Liver (tissue), 9 donors: ENCODE data around the gene SERINC1. TPM values are rescaled to one million over a fixed set of nuclear protein-coding genes. Genes with fewer than 3 reads are reported as not detected.
A peak's percentile ranks its signal among the peaks of the same experiment; 100 is the strongest.

Experiments used
- DNase-seq: peaks from one replicate; pipeline ENCODE4 v3.0.0-alpha.2; 2017; ENCODE audit warnings: low spot score
- H3K27ac ChIP-seq, 2 donors: one replicate each; pipeline ENCODE4 v1.7.0; 2013; ENCODE audit warnings: inconsistent platforms in 2 of 2, low read length in 2 of 2, control low read depth in 1 of 2, low read depth in 1 of 2, mild to moderate bottlenecking in 1 of 2
- H3K27me3 ChIP-seq, 4 donors: one replicate each; pipeline versions ENCODE4 v1.6.1 to v1.7.0; 2013; ENCODE audit warnings: low read length in 3 of 4, inconsistent platforms in 1 of 4, mild to moderate bottlenecking in 1 of 4, moderate library complexity in 1 of 4; ENCODE audit not compliant: control insufficient read depth in 4 of 4, insufficient read depth in 4 of 4
- H3K36me3 ChIP-seq, 4 donors: one replicate each; pipeline versions ENCODE4 v1.6.1 to v1.7.0; 2013; ENCODE audit warnings: low read length in 3 of 4, mild to moderate bottlenecking in 3 of 4, low read depth in 1 of 4, moderate library complexity in 1 of 4; ENCODE audit not compliant: control insufficient read depth in 4 of 4, insufficient read depth in 3 of 4
- H3K4me1 ChIP-seq, 4 donors: one replicate each; pipeline versions ENCODE4 v1.6.1 to v1.7.0; 2013; ENCODE audit warnings: low read length in 3 of 4, mild to moderate bottlenecking in 3 of 4, moderate library complexity in 1 of 4; ENCODE audit not compliant: control insufficient read depth in 4 of 4, insufficient read depth in 4 of 4
- H3K4me3 ChIP-seq, 3 donors: one replicate each; pipeline versions ENCODE4 v1.6.1 to v1.7.0; 2013; ENCODE audit warnings: low read length in 3 of 3, control low read depth in 1 of 3, low read depth in 1 of 3, mild to moderate bottlenecking in 1 of 3
- H3K9ac ChIP-seq, 2 donors: one replicate each; pipeline ENCODE4 v1.7.0; 2013; ENCODE audit warnings: low read length in 2 of 2, mild to moderate bottlenecking in 2 of 2, moderate library complexity in 2 of 2, control low read depth in 1 of 2, low read depth in 1 of 2
- H3K9me3 ChIP-seq, 4 donors: one replicate each; pipeline versions ENCODE4 v1.6.1 to v1.7.0; 2013; ENCODE audit warnings: low read length in 3 of 4; ENCODE audit not compliant: control insufficient read depth in 4 of 4
- CTCF ChIP-seq: fragments of 150-350 bp; IDR thresholded peaks from 2 replicates; pipeline ENCODE4 v1.5.1; 2017; ENCODE audit warnings: improper control_type of control experiment, low read depth, low read length; ENCODE audit not compliant: missing input control
- EGR1 ChIP-seq, 2 donors: IDR thresholded peaks; 2 replicates each; pipeline ENCODE4 v1.6.1; 2016 to 2018; ENCODE audit warnings: antibody characterized with exemption in 2 of 2, low read depth in 2 of 2
- FOXA1 ChIP-seq: IDR thresholded peaks from 2 replicates; pipeline ENCODE4 v1.6.1; 2016; ENCODE audit warnings: antibody characterized with exemption
- FOXA2 ChIP-seq: IDR thresholded peaks from 2 replicates; pipeline ENCODE4 v1.6.1; 2016; ENCODE audit warnings: antibody characterized with exemption
- GABPA ChIP-seq, 2 donors: IDR thresholded peaks in 1 of 2; conservative IDR thresholded peaks in 1 of 2; 2 replicates each; pipeline ENCODE4 v1.6.1; 2016; ENCODE audit warnings: antibody characterized with exemption in 2 of 2, mild to moderate bottlenecking in 1 of 2, moderate library complexity in 1 of 2
- HNF4A ChIP-seq, 2 donors: conservative IDR thresholded peaks; 2 replicates each; pipeline ENCODE4 v1.6.1; 2016; ENCODE audit warnings: antibody characterized with exemption in 2 of 2, mild to moderate bottlenecking in 2 of 2
- HNF4G ChIP-seq: IDR thresholded peaks from 2 replicates; pipeline ENCODE4 v1.6.1; 2016; ENCODE audit warnings: antibody characterized with exemption
- JUND ChIP-seq, 2 donors: IDR thresholded peaks; 2 replicates each; pipeline ENCODE4 v1.6.1; 2016; ENCODE audit warnings: antibody characterized with exemption in 2 of 2
- MAX ChIP-seq: IDR thresholded peaks from 2 replicates; pipeline ENCODE4 v1.6.1; 2016; ENCODE audit warnings: antibody characterized with exemption
- NR2F2 ChIP-seq: IDR thresholded peaks from 2 replicates; pipeline ENCODE4 v1.6.1; 2016; ENCODE audit warnings: antibody characterized with exemption
- RAD21 ChIP-seq, 2 donors: IDR thresholded peaks; 2 replicates each; pipeline ENCODE4 v1.6.1; 2016; ENCODE audit warnings: antibody characterized with exemption in 2 of 2, mild to moderate bottlenecking in 2 of 2
- REST ChIP-seq: IDR thresholded peaks from 2 replicates; pipeline ENCODE4 v1.6.1; 2016; ENCODE audit warnings: antibody characterized with exemption, mild to moderate bottlenecking
- RXRA ChIP-seq, 2 donors: IDR thresholded peaks; 2 replicates each; pipeline ENCODE4 v1.6.1; 2017 to 2018; ENCODE audit warnings: antibody characterized with exemption in 2 of 2, mild to moderate bottlenecking in 1 of 2
- SP1 ChIP-seq: IDR thresholded peaks from 2 replicates; pipeline ENCODE4 v1.6.1; 2018; ENCODE audit warnings: antibody characterized with exemption, mild to moderate bottlenecking
- TAF1 ChIP-seq: conservative IDR thresholded peaks from 2 replicates; pipeline ENCODE4 v1.6.1; 2016; ENCODE audit warnings: antibody characterized with exemption, mild to moderate bottlenecking
- YY1 ChIP-seq: IDR thresholded peaks from 2 replicates; pipeline ENCODE4 v1.6.1; 2016; ENCODE audit warnings: antibody characterized with exemption, mild to moderate bottlenecking
- WGBS: extraction: QIAGEN DNeasy Blood & Tissue Kit; methylation state at CpG from one replicate; pipeline ENCODE4 v1.1.7; 2013; 5-methylcytosine and 5-hydroxymethylcytosine counted together
- polyA plus RNA-seq, 2 donors: library from polyadenylated mRNA; stranded (reverse) in 1 of 2; unstranded in 1 of 2; fragments of 200-250 nt in 1 of 2; fragments of >200 nt in 1 of 2; fragmentation: Nextera tagmentation in 1 of 2; extraction: Ambion mirVana in 1 of 2; gene quantifications; one replicate each; pipeline versions ENCODE4 v1.2.1 to v1.2.3, GENCODE V29; 2013 to 2015
- total RNA-seq, 2 donors: library from RNA; depleted of rRNA; stranded (reverse); fragments of >200 nt; gene quantifications; one replicate each; pipeline ENCODE4 v1.2.3, GENCODE V29; 2014
- TF ChIP-seq, protein P1 (sequence below): IDR thresholded peaks from 2 replicates; pipeline ENCODE4 v1.6.1; 2016; ENCODE audit warnings: antibody characterized with exemption
- TF ChIP-seq, protein P2 (sequence below): IDR thresholded peaks from 2 replicates; pipeline ENCODE4 v1.6.1; 2016; ENCODE audit warnings: antibody characterized with exemption
- donor health status: healthy.
- donor health status: healthy.
- donor health status: healthy.
- donor health status: healthy.
- donor health status: healthy.

The SERINC1 gene
- total RNA-seq (100 to 1,000 TPM; 131 to 139 TPM), polyA plus RNA-seq (10 to 100 TPM; 79.8 to 95.5 TPM)

- WGBS, result under 1% methylated on average over 49 of the region's 49 CpGs
Observed at GRCh38 chr6:122471107-122472021, at the start of gene SERINC1. SERINC1 (minus strand) TSS chr6:122471807; CDS start chr6:122471737, 70 bp downstream.

More at GRCh38 chr6:122471107-122472021, at the start of gene SERINC1:
- Histone ChIP-seq H3K9me3 (no peaks in the 10 kb centered on the region), H3K36me3 (peaks cover 0 to 3% (median 0%) of the 10 kb centered on the region in 4 donors), H3K9ac (peak within 1 kb of the TSS; percentile 85 to 98), H3K27ac (peak within 1 kb of the TSS; percentile 96), H3K4me1 (peaks cover 4 to 28% (median 9%) of the 10 kb centered on the region in 4 donors), H3K4me3 (peak within 1 kb of the TSS; percentile 79 to 97 (median 97)), H3K27me3 (no peaks in the 10 kb centered on the region)
- DNase-seq, result peak; percentile 90
- TF ChIP-seq, protein P1, sequence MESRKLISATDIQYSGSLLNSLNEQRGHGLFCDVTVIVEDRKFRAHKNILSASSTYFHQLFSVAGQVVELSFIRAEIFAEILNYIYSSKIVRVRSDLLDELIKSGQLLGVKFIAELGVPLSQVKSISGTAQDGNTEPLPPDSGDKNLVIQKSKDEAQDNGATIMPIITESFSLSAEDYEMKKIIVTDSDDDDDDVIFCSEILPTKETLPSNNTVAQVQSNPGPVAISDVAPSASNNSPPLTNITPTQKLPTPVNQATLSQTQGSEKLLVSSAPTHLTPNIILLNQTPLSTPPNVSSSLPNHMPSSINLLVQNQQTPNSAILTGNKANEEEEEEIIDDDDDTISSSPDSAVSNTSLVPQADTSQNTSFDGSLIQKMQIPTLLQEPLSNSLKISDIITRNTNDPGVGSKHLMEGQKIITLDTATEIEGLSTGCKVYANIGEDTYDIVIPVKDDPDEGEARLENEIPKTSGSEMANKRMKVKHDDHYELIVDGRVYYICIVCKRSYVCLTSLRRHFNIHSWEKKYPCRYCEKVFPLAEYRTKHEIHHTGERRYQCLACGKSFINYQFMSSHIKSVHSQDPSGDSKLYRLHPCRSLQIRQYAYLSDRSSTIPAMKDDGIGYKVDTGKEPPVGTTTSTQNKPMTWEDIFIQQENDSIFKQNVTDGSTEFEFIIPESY, result peak; percentile 34
- TF ChIP-seq RAD21 (IDR thresholded peaks at IDR 0.05) (peak in 1 of 2 donors; percentile 4), TAF1 (peak; percentile 71), FOXA2 (no peak), NR2F2 (no peak), EGR1 (IDR thresholded peaks at IDR 0.05; ENCODE audit: low read depth in 2 of 2) (no peak), RXRA (IDR thresholded peaks at IDR 0.05) (no peak), SP1 (peak; percentile 33), REST (peak; percentile 61), FOXA1 (no peak), CTCF (no peak), YY1 (peak; percentile 96), HNF4G (no peak), MAX (peak; percentile 46), GABPA (IDR thresholded peaks at IDR 0.05 in 1 of 2, conservative IDR thresholded peaks at IDR 0.05 in 1 of 2) (peak; percentile 90 to 97), HNF4A (conservative IDR thresholded peaks at IDR 0.05) (peak in 1 of 2 donors; percentile 10), JUND (IDR thresholded peaks at IDR 0.05) (no peak)
- TF ChIP-seq, protein P2, sequence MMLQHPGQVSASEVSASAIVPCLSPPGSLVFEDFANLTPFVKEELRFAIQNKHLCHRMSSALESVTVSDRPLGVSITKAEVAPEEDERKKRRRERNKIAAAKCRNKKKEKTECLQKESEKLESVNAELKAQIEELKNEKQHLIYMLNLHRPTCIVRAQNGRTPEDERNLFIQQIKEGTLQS, result no peak
